Smooth muscle cell (in vitro differentiated cells): ENCODE results near the gene MYCBP2. TPM values are rescaled to one million over a fixed set of nuclear protein-coding genes. Genes with fewer than 3 reads are reported as not detected.

Source experiments
- DNase-seq: peaks from one replicate; lab custom pipeline; 2025; ENCODE audit not compliant: unreplicated experiment; lab: John Stamatoyannopoulos, UW
- H2AFZ ChIP-seq: fragments of 200-600 bp; sonication (generic); 2 replicates; pipeline ENCODE4 v1.6.0; 2016; ENCODE audit warnings: antibody characterized with exemption, low read depth, mild to moderate bottlenecking
- H3F3A ChIP-seq: fragments of 200-600 bp; sonication (generic); 2 replicates; pipeline ENCODE4 v1.6.0; 2017; ENCODE audit warnings: antibody characterized with exemption, low read depth
- H3K27ac ChIP-seq: fragments of 200-600 bp; sonication (generic); 2 replicates; pipeline ENCODE4 v1.5.1; 2016; ENCODE audit warnings: low read depth, mild to moderate bottlenecking
- H3K27me3 ChIP-seq: fragments of 200-600 bp; sonication (generic); 2 replicates; pipeline ENCODE4 v1.6.1; 2016; ENCODE audit warnings: low read depth, mild to moderate bottlenecking
- H3K36me3 ChIP-seq: fragments of 200-600 bp; sonication (generic); 2 replicates; pipeline ENCODE4 v1.5.1; 2016; ENCODE audit warnings: low read depth
- H3K4me1 ChIP-seq: fragments of 200-600 bp; sonication (generic); 2 replicates; pipeline ENCODE4 v1.5.1; 2016; ENCODE audit warnings: low read depth
- H3K4me2 ChIP-seq: fragments of 200-600 bp; sonication (generic); 2 replicates; pipeline ENCODE4 v1.6.0; 2016; ENCODE audit warnings: mild to moderate bottlenecking
- H3K4me3 ChIP-seq: fragments of 200-600 bp; sonication (generic); 2 replicates; pipeline ENCODE4 v1.5.1; 2016; ENCODE audit warnings: mild to moderate bottlenecking
- H3K79me2 ChIP-seq: fragments of 200-600 bp; sonication (generic); 2 replicates; pipeline ENCODE4 v1.6.0; 2016; ENCODE audit warnings: low read depth, mild to moderate bottlenecking
- H3K9ac ChIP-seq: fragments of 200-600 bp; sonication (generic); 2 replicates; pipeline ENCODE4 v1.6.0; 2016; ENCODE audit warnings: low read depth
- H3K9me3 ChIP-seq: fragments of 200-600 bp; sonication (generic); replicated peaks from 2 replicates; pipeline ENCODE4 v1.5.1; 2016; ENCODE audit warnings: low read depth
- H4K20me1 ChIP-seq: fragments of 200-600 bp; sonication (generic); 2 replicates; pipeline ENCODE4 v1.6.0; 2016; ENCODE audit warnings: low read depth
- WGBS: methylation state at CpG from one replicate; pipeline ENCODE4 v1.1.7; 2016; ENCODE audit warnings: low lambda C conversion rate; 5-methylcytosine and 5-hydroxymethylcytosine counted together
- polyA plus RNA-seq: library from polyadenylated mRNA; unstranded; fragments of >200 nt; fragmentation: Nextera tagmentation; extraction: Ambion mirVana; gene quantifications from 2 replicates; pipeline ENCODE4 v1.2.1, GENCODE V29; 2016
- total RNA-seq: library from RNA; depleted of rRNA; stranded (reverse); fragments of >200 nt; gene quantifications from 2 replicates; pipeline ENCODE4 v1.2.3, GENCODE V29; 2014
- TF ChIP-seq, protein P1 (sequence below): fragments of 200-600 bp; sonication (generic); IDR thresholded peaks from 2 replicates; pipeline ENCODE4 v1.5.1; 2017; ENCODE audit warnings: borderline replicate concordance, mild to moderate bottlenecking, antibody characterized with exemption; ENCODE audit not compliant: insufficient read depth, poor library complexity, severe bottlenecking

Gene MYCBP2
- total and polyA plus RNA-seq, 2 experiments from 2014 or later, result 20.1 to 61.0 TPM

DNA sequence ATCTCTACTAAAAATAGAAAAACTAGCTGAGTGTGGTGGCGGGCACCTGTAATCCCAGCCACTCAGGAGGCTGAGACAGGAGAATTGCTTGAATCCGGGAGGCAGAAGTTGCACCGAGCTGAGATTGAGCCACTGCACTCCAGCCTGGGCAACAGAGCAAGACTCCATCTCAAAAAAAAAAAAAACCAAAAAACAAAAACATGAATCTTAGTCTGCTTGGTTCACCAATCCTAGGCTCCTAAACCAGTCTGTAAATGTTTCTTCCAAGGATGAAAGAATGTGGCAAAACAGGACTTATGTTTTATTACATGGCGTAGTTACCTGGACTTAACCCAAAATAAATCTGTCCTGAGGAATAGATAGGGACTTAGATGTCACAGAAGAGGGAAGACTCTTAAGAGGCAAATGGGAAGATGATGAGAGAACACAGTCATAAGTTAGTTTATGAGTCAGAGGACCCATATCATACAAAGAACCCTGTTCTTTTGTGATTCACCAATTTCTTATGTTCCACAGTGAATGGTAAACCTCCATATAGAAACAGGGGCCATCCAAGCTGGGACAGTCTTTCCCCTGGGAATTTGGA, 293.1 kb downstream of the MYCBP2 start:
- H3K9me3 ChIP-seq, result no peaks in the 10 kb centered on the region
- no peak overlapping the region for H3K4me3 ChIP-seq
- H3K36me3 ChIP-seq, result no peaks in the 10 kb centered on the region
- H3K27ac ChIP-seq, result no peak overlapping the region
- H2AFZ ChIP-seq, result no peak overlapping the region
- H3K4me1 ChIP-seq, result no peaks in the 10 kb centered on the region
- no peaks in the 10 kb centered on the region for H3K79me2 ChIP-seq
- H4K20me1 ChIP-seq, result no peaks in the 10 kb centered on the region
- H3K9ac ChIP-seq, result no peak overlapping the region
- WGBS, result 95% methylated on average over 4 of the region's 4 CpGs
- no peaks in the 10 kb centered on the region for H3F3A ChIP-seq
- TF ChIP-seq, protein P1, sequence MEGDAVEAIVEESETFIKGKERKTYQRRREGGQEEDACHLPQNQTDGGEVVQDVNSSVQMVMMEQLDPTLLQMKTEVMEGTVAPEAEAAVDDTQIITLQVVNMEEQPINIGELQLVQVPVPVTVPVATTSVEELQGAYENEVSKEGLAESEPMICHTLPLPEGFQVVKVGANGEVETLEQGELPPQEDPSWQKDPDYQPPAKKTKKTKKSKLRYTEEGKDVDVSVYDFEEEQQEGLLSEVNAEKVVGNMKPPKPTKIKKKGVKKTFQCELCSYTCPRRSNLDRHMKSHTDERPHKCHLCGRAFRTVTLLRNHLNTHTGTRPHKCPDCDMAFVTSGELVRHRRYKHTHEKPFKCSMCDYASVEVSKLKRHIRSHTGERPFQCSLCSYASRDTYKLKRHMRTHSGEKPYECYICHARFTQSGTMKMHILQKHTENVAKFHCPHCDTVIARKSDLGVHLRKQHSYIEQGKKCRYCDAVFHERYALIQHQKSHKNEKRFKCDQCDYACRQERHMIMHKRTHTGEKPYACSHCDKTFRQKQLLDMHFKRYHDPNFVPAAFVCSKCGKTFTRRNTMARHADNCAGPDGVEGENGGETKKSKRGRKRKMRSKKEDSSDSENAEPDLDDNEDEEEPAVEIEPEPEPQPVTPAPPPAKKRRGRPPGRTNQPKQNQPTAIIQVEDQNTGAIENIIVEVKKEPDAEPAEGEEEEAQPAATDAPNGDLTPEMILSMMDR, result no peak
- no peaks in the 10 kb centered on the region for H3K27me3 ChIP-seq
- no peak overlapping the region for H3K4me2 ChIP-seq
- no peak for DNase-seq

DNA sequence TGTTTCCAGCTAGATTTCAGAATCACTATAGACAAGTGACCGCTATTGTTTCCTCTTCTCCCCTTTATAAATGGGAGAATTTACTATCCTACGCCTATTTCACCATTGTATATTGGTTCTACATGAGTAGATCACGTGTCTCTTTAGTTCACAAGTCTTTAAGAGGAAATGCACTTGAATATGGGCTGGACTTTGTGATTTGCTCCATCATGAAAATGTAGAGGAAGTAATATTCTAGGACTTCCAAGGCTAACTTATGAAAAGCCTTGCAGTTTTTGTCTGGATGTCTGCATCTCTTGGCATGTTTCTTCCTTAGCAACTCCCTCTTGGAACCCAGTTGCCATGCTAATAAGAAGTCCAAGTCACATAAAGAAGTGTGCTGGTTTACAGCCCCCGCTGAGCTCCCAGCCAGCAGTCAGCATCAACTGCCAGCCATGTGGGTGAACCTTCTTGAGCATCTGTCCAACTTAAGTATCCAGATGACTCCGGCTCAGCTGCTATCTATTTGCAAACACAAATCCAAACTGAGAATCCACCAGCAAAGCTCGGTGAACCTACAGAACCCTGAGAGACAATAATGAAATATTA, 295.1 kb downstream of the MYCBP2 start:
- Histone ChIP-seq H3K4me3 (no peak overlapping the region), H3K4me1 (peaks cover 8% of the 10 kb centered on the region), H3K27me3 (no peaks in the 10 kb centered on the region), H3K4me2 (no peak overlapping the region), H3K79me2 (peaks cover 2% of the 10 kb centered on the region), H3K9me3 (no peaks in the 10 kb centered on the region), H2AFZ (no peak overlapping the region), H3F3A (peaks cover 7% of the 10 kb centered on the region), H3K27ac (no peak overlapping the region), H4K20me1 (no peaks in the 10 kb centered on the region), H3K9ac (no peak overlapping the region), H3K36me3 (no peaks in the 10 kb centered on the region)
- WGBS, result 92% methylated on average over 6 of the region's 6 CpGs
- TF ChIP-seq, protein P1, result no peak
- DNase-seq, result no peak

DNA sequence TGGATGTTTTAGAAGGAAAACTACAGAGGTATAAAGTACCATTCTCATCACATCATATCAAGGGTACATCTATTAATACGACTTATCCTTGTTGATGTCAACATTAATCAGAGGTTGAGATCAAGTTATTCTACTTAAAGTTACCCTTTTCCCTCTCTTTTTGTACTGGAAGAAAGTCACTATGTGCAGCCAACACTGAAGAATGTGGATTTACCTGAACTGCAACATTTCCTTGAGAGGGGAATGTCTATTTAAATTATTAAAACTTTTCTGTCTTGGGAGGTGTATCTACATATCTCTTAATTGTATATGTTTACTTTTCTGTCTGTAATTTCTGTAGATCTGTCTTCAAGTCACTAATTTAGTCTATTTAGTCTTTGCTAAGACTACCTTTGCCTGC, 297.5 kb downstream of the MYCBP2 start:
- Histone ChIP-seq H3K4me1 (peaks cover 22% of the 10 kb centered on the region), H2AFZ (no peak overlapping the region), H3K4me3 (no peak overlapping the region), H3K4me2 (no peak overlapping the region), H4K20me1 (peaks cover 20% of the 10 kb centered on the region), H3K9ac (no peak overlapping the region), H3K27me3 (no peaks in the 10 kb centered on the region), H3K36me3 (no peaks in the 10 kb centered on the region), H3F3A (peaks cover 11% of the 10 kb centered on the region), H3K9me3 (no peaks in the 10 kb centered on the region), H3K27ac (no peak overlapping the region), H3K79me2 (peaks cover 23% of the 10 kb centered on the region)
- WGBS, result 79% methylated on average over 1 of the region's 1 CpG
- TF ChIP-seq, protein P1, result no peak
- no peak for DNase-seq

DNA sequence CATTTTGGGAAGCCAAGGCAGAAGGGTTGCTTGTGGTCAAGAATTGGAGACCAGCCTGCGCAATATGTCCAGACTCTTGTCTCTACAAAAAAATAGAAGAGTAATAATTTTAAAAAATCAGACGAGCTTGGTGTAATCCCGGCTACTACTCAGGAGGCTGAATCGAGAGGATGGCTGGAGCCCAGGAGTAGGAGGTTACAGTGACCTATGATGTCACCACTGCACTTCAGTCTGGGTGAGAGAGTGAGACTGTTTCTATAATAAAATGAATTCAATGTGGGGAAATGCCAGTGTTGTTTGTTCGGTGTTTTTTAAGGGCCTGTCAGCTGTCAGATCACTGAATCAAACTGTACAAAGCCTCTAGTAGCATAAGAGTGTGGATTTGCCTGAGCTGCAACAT, 298.7 kb downstream of the MYCBP2 start:
- Histone ChIP-seq H4K20me1 (peaks cover 32% of the 10 kb centered on the region), H3K4me3 (no peak overlapping the region), H3K4me2 (peak overlapping the region; percentile 82), H3F3A (peaks cover 11% of the 10 kb centered on the region), H2AFZ (peak overlapping the region; percentile 49), H3K27me3 (no peaks in the 10 kb centered on the region), H3K27ac (peak overlapping the region; percentile 71), H3K9ac (peak overlapping the region; percentile 38), H3K9me3 (no peaks in the 10 kb centered on the region), H3K4me1 (peaks cover 24% of the 10 kb centered on the region), H3K79me2 (peaks cover 36% of the 10 kb centered on the region), H3K36me3 (no peaks in the 10 kb centered on the region)
- TF ChIP-seq, protein P1, result no peak
- DNase-seq, result no peak
- 57% methylated on average over 5 of the region's 5 CpGs for WGBS
